Right lung (tissue), 5 donors: ENCODE data around the gene BTBD9. TPM values are rescaled to one million over a fixed set of nuclear protein-coding genes. Genes with fewer than 3 reads are reported as not detected.

Source experiments
- DNase-seq, 2 donors: peaks; one replicate each; pipeline ENCODE4 v3.0.0-alpha.2; 2013
- polyA plus RNA-seq, 5 donors: library from polyadenylated mRNA; unstranded; fragments of 120-200 nt; gene quantifications; one replicate each; pipeline versions ENCODE4 v1.2.1 to v1.2.3, GENCODE V29; 2013; ENCODE audit warnings: inconsistent platforms in 1 of 5, low replicate concordance in 1 of 5; ENCODE audit not compliant: insufficient read length in 5 of 5, insufficient read depth in 1 of 5

Gene BTBD9
- polyA plus RNA-seq, 5 donors, result 12.3 to 16.6 (median 14.2) TPM

DNA sequence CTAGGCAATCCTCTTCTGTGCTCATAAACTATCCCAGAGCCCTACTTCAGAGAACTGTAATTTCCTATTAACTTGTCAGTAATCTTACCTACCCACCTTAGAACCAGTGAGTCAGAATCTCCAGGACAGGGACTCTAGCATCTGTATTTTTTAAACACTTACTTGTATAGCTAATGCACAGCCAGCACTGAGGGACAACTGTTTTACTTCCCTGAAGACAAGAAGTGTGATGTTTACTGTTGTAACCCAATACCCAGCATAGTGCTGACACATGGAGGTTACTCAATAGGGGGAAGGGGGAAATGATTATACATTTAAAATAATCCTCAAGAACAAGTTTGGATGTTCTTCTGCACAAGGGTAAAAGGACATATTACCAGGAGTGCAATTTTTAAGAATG, 130.8 kb downstream of the BTBD9 start:
- DNase-seq, result no peak

DNA sequence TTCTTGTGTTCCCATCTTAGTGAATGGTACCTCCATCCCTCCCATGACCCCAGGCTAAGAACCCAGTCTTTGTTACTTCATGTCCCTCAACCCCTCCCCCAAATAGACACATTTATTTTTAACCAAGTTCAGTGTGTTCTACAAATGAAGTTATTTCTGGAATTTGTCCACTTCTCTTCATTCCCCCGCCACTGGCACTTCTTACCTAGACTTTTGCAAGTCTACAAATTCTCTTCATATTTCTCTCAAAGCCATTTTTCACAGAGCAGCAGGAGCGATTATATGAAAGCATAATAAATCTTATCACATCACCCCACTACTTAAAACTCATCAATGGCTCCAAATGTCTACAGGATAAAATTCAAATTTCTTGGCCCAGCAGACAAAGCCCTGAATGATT, 131.4 kb downstream of the BTBD9 start:
- DNase-seq, result no peak

DNA sequence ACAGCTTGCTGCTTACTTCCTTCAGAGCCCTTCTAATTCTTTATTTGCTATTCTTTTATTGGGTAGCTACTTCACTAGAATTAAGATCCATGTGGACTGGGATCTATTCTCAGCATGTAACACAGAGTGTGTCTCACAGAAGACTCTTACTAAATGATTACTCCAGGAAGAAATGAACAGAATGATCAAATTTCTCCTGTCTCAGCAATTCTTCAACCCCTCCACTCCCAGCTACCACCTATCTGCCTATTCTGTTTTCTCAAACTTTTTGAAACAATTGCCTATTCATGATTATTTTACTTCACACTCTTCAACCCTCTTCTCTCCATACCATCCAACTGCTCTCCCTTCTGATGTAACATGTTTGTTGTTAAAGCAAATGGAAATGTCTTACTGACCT, 132.6 kb downstream of the BTBD9 start:
- no peak for DNase-seq

DNA sequence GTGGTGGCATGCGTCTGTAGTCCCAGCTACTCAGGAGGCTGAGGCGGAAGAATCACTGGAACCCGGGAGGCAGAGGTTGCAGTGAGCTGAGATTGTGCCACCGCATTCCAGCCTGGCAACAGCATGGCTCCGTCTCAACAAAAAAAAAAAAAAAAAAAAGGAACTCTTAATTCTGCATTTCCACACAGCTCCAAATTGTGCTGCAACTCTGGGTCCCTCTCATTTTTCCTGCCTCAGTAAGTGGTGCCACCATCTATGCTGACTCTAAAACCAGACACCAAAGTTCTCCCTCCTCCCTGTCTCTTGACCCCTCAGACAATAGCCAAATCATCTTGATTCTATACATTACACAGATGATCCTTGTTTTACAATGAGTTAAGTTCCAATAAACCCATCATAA, 133.9 kb downstream of the BTBD9 start:
- no peak for DNase-seq

DNA sequence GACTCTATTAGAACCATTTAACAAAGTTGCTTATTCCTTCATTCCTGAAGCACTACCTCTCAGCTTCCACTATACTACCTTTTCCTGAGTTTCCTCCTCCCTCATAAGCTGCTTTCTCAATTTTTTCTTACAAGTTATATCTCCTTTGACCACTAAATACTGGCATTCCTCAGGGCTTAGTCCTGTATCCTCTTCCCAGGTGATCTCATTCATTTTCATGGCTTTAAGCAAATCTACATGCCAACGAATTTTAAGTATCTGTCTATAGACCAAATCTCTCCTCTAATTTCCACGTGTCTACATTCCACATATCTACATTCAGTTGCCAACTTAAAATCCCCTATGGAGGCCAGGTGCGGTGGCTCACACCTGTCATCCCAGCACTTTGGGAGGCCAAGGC, 134.7 kb downstream of the BTBD9 start:
- no peak for DNase-seq

DNA sequence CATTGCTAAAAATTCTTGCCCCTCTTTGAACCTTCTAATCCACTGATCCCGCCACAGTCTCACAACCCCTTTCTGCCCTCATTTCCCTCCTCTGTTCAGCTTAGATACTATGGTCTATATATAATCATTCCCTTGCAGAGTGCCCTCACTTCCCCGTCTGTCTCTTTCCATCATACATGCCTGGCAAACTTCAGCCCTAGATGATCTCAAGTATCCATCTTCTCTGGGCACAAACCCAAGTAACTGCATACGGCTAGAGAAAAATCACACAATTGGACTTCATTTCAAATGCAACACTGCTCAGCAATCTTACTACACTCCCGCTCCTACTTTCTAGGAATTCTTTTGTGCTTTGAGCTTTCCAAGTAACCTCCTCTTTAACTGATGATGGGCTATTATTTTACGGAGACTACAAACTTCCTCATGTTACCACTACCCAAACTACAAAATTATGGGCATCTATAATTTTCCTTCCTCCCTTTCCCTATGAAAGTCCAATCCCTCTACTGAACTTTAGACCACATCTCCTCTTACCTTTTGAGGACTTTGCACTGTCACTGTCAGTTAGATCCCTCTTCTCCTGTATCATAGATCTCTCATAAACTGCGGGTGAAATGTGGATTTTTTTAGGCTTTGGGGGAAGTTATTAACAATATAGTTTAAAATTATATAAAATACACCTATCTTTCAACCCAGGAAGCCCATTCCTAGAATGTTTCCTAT, 135.6 kb downstream of the BTBD9 start:
- DNase-seq, result no peak

DNA sequence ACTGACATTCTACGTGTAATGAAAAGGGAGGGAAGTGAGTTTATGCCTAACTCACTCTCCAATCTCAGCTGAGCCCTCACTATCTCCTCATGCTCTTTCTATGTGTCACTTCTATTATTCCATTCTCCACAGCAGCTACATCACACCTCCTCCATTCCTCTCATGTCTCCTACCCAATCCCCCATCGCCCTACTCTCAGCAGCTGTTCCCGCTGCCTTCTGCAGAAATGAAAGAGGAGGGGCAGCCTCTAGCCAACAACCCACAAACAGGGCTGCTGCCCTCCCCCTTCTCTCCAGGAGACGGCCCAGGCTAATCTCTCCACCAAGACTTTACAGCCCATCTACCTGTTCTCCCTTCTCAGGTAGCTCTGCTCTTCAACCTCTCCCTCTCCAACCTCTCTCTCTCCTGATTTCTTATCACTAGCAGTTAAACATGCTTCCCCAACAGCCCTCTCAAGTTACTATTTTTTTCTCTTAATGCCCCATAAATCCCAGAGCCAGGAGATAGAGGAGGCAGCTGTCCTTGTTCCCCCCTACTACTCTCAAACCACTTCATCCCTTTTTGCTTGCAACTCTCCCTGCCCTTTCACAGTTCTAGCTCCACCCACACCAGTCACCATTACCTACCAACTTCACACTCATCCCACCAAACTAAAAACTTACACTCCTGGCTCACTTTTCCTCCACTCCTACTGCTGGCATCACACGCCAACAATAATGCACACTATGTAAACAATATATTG, 136.5 kb downstream of the BTBD9 start:
- no peak for DNase-seq

DNA sequence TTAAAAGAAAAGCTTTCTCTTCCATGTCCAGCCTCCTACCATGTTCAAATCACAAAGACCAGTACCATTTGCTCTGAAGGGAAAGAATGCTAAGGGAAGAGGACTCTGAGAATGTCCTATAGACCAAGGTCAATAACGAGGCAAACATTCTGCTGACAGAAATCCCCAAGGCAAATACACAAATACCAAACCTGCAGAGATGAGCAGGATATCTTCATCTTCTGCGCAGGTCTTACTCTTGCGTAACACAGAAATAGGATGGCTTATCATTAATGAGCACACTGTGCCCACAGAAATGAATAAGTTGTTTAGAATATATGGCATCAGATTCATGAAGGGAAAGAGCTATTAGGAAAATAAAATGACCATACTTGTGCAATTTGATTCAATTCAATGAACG, 137.3 kb downstream of the BTBD9 start:
- no peak for DNase-seq

DNA sequence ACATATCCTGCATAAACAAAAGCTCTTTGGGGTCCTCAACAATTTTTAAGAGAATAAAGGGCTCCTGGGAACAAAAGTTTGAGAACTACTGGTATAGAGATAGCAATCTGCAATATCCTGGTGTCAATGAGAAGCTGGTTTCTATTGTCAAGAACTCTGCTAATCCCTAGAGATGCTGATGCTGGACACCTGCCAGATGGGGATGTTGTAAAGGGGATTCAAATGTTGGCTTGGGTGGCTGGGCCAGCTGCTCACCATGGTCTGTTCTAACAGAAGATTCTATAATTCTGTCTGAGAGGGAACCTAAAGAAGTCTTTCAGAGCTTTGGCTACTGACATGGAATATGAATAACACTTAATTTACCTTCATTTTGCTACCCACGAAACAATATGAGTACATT, 137.8 kb downstream of the BTBD9 start:
- DNase-seq, result no peak

DNA sequence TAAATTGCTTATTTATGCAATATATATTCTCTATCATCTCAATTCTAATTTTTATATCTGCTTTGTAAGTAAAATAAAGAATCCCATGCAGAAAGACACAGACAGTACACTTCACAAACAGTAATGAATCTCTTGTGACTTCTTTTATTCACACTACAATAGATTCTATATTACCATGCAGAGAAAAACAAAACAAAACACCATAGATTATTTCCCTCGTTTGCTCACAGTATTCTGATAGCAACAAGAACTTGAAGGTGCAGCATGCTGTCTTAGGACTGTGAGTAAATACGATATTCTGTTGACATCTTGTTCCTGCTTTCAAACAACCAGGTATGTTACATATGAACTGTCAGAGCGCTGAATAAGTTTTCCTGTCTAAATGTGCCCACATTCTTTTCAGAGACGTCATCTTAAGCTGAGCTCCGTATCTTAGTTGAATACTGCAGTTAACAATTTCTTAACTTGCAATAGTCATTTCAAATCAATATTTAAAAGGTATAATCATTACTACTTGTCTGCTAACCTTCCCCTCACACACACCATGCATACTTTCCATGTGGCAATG, 140.1 kb downstream of the BTBD9 start:
- DNase-seq, result no peak

DNA sequence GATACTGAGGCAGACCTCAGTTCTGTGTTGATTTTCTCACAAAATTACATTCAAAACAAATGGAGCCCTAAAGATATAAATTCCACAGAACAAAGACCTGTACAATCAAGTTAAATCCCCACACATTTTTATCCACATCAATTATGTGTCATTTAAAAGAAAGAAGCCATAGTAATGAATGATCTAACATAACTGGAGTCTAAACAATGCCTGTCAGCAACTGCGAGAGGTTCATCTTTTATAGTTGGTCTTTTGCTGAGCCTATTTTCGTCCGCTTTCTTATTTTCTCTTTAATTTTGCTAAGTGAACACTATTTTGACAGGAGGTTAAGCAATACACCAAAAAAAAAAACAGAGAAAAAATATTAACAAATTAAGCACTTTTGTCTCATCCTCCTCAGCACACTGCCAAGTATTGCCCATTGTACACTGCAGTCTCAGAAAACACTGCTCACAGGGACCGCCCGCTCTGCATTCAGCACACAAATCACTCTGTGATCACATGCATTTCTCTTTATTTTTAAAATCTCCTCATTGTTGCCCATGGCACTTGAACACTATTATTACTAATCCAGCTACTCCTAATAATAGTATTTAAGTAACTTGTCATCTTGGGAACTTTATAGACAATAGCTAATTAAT, 140.8 kb downstream of the BTBD9 start:
- DNase-seq, result no peak

DNA sequence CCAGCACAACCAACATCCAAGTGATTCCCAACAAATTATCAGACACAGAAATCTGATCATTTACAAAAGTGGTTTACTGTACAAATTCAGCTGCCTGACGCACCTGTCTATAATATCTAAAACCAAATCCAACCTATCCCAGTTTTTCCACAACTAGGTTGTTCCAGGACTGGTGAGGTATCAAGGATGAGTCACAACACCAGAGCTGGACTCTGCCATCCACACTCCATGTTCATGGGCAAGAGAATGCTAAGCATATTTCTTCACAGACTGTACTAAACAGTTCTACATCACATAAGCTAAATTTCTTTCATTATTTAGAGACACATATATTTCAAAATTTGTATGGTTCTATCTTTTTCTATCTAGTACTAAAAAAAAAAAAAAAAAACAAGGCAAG, 141.6 kb downstream of the BTBD9 start:
- DNase-seq, result no peak

DNA sequence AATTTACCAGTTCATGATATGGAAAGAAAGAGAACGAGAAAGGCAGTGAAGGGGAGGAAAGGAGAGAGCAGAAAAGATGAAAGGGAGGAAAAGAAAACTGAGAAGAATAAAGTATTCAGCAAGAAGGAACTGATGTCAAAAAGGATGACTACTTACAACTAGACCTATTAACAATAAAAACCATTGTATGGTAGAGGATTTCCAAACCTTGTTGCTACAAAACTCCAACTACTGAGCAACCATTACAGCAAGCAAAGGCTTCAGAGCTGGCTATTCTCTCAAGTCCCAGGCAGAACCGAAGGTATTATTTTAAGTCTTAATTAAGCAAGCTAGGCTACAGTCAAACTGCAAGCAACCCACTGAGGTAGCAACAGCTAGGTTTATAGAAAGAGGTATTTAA, 142.2 kb downstream of the BTBD9 start:
- no peak for DNase-seq

DNA sequence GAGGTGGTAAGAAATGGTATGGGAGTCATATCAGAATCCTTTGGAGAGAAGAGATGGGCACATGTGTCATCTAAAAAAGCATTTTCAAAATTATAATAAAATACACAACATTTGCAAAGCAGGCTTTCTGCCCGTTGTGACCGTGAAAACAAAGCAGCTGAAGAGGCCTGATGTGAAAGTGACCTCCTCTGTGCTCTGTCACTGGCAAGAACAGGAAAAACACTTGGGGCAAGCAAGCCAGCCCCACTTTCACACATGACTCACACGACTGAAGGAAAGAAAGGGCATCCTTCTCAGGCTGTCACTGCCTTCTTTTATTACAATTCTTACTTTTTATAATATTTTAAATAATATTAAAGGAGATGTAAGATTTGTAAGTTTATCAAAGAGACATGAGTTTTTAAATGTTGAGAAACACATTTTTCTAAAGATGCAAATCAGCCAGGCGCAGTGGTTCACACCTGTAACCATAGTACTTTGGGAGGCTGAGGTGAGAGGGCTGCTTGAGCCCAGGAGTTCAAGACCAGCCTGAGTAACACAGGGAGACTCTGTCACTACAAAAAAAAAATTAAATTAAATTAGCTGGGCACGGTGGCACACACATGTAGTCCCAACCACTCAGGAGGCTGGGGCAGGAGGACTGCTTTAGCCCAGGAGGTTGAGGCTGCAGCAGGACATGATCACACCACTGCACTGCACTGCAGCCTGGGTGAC, 143.7 kb downstream of the BTBD9 start:
- no peak for DNase-seq

DNA sequence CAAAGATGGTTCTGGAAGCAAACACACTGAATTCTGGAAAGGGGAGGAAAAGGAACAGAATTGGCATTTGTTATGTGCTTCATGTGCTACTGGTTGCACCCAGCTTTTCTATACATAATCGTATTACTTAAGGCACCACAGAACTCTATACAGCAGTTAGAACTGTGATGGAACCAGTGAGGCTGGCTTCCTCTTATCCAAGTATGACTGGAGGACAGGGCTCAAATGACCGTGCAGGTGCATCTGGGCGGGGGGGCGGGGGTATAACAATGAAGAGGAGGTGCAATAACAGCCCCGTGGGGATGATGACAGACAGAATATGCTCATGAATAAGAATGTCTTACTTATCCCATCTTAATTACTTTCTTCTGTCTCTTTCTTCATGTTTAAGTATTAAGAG, 144.2 kb downstream of the BTBD9 start:
- no peak for DNase-seq

DNA sequence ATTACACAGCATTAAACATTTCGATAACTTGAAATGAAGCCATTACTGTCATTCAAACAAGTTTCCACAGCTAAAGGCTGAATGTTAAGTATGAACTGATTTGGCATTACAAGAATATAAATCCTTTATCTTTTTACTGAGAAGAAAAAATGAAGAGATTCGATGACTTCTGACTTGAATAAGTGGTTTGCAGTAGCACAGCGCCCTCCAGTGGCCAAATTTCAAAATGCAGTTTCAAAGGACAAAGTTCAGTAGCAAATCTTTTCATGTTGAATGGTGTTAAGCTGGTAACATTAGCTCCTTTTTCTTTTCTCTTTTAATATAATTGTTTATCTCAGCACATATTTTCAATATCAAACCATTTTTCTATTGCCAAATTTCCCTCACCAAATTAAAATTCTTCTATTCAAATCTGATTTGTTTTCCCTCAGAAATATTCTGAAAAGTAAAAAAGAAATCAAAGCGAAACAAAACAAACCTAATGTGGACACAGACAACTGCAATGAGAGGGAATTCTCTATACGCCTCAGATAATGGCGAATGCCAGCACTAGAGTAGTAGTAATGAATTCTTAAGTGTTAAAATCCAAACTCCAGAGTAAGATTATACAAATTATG, 145.7 kb downstream of the BTBD9 start:
- peak; percentile 47 to 74 for DNase-seq

DNA sequence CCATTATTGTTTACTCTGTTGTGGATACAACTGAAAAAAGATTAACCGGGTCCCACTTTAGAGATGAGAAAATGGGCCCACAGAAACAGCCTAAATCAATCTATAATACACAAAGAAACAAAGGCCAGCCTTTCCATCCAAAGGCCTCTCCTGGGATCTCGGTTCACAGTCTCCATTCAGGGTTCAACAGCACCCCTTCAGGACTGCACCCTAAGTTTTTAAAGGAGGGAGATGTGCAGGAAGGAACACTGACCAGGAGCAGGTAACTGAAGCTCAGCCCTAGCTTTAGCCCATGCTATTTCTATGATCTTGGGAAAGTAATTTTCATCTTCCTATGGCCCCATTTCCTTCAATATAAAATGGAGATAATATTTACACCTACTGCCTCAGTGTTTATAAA, 147.7 kb downstream of the BTBD9 start:
- no peak for DNase-seq

DNA sequence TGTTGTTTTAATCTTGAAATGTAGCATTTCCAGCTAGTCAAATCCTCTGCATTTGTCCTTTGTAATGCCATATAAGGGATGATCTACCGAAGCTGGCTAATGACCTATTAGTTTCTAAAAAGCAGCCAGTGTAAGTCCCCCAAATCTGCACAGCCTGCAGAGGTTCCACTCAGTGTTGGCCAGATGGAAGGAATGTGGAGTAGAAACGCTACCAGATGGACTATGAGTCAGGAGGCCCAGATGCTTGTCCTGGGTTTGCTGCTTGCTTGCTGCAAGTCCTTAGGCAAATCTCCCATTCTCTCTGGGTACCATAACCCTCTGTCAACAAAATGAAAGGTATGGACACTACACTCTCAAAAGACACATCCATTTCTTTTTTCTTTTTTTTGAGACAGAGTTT, 149.8 kb downstream of the BTBD9 start:
- no peak for DNase-seq

DNA sequence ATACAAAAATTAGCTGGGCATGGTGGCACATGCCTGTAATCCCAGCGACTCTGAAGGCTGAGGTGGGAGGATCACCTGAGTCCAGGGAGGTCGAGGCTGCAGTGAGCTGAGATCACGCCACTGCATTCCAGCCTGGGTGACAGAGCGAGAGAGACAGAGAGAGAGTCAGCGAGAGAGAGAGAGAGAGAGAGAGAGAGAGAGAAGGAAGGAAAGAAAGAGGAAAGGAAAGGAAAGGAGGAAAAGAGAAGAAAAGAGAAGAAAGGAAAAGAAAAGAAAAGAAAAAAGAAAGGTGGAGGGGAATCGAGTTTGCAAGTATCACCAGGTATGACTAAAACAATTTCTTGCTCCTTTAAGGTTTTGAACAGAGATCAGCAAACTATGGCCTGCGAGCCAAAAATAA, 152.3 kb downstream of the BTBD9 start:
- no peak for DNase-seq

DNA sequence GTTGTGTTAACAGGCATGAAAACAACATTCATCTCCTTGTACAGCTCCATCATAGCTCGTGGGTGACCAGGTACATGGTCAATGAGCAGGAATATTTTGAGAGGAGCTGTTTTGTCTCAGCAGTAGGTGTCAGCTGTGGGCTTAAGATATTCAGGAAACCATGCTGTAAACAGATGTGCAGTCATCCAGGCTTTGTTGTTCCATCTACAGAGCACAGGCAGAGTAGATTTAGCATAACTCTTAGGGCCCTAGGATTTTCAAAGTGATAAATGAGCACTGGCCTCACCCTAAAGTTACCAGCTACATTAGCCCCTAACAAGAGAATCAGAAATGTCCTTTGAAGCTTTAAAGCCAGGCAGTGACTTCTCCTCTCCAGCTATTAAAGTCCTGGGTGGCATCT, 154.2 kb downstream of the BTBD9 start:
- DNase-seq, result no peak

DNA sequence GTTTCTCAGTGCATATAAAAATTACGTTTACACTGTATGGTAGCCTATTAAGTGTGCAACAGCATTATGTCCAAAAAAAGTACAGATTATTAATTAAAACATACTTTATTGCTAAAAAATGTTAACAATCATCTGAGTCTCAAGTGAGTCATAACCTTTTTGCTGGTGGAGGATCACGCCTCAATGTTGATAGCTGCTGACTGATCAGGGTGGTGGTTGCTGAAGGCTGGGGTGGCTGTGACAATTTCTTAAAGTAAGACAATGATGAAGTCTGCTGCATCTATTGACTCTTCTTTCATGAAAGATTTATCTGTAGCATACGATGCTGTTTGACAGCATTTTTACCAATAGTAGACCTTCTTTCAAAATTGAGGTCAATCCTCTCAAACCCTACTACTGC, 155.1 kb downstream of the BTBD9 start:
- DNase-seq, result no peak

DNA sequence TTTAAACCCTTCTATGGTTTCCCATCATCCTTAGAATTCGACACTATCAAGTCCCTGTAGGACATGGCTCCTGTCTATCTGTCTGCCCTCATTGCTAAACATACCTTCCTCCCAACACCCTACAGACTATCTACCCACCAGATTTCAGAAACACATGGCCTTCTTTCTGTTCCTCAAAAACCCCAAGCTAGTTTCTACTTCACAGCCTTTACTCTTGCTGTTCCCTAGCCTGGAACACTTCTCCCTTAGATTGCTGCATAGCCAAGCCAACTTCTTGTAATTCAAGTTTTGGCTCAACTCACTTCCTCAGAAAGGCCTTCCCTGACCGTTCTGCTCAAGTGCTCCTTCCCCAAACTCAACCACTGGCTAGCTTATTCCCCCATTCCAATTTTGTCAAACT, 156.2 kb downstream of the BTBD9 start:
- DNase-seq, result no peak
